SJCRH30 (cell line): ENCODE data around the gene XRN2. TPM values are rescaled to one million over a fixed set of nuclear protein-coding genes. Genes with fewer than 3 reads are reported as not detected.

Experiments
- DNase-seq, 2 experiments: peaks; one replicate each; pipeline ENCODE4 v3.0.0-alpha.2; 2015 to 2020
- H3K27ac ChIP-seq: fragments of 250-450 bp; sonication (Bioruptor Pico); 2 replicates; pipeline ENCODE4 v1.5.1; 2020; ENCODE audit warnings: mild to moderate bottlenecking, moderate library complexity
- H3K27me3 ChIP-seq: fragments of 250-450 bp; sonication (Bioruptor Pico); 2 replicates; pipeline ENCODE4 v1.5.1; 2020; ENCODE audit warnings: mild to moderate bottlenecking, moderate library complexity
- H3K36me3 ChIP-seq: fragments of 250-450 bp; sonication (Bioruptor Pico); 2 replicates; pipeline ENCODE4 v1.5.1; 2020; ENCODE audit warnings: mild to moderate bottlenecking, moderate library complexity
- H3K4me1 ChIP-seq: fragments of 250-450 bp; sonication (Bioruptor Pico); 2 replicates; pipeline ENCODE4 v1.5.1; 2020; ENCODE audit warnings: mild to moderate bottlenecking, moderate library complexity
- H3K4me3 ChIP-seq: fragments of 250-450 bp; sonication (Bioruptor Pico); 2 replicates; pipeline ENCODE4 v1.5.1; 2020; ENCODE audit warnings: mild to moderate bottlenecking, moderate library complexity
- H3K9me3 ChIP-seq: fragments of 250-450 bp; sonication (Bioruptor Pico); replicated peaks from 2 replicates; pipeline ENCODE4 v1.5.1; 2020; ENCODE audit warnings: mild to moderate bottlenecking, moderate library complexity
- total RNA-seq: library from RNA; depleted of rRNA; stranded (reverse); fragments of >200 nt; shearing (Covaris generic); gene quantifications from 2 replicates; pipeline ENCODE4 v1.2.3, GENCODE V29; 2014; rRNA removed

XRN2 gene
- total RNA-seq, 1 experiment from 2014 or later: 166 TPM

DNA sequence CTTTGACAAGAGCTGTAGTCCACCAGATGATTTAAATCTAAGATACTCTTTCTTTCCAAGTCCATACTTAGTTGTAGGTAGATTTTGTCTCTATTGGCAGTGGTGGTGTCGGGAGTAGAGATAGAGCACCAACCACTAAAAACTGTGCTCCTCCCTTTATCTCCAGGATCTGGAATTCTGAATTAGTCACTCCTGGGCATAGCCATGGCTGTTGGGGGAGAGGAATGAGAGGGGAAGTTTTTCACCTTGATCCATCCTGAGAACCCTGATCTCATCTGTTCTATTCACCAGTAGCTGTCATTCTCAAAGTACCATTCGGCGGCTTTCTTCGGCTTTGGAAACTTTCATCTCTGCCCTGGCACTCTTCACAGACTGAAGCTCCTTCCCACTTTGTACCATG lies 129.8 kb downstream of the XRN2 start:
- no peak overlapping the region for H3K4me3 ChIP-seq
- H3K36me3 ChIP-seq: no peaks in the 10 kb centered on the region
- 0 out of 2 replicates have a peak, but pooled peaks cover 3% of the 10 kb centered on the region for H3K4me1 ChIP-seq
- no peaks in the 10 kb centered on the region for H3K27me3 ChIP-seq
- DNase-seq: no peak
- H3K9me3 ChIP-seq: no peaks in the 10 kb centered on the region
- H3K27ac ChIP-seq: no peak overlapping the region

DNA sequence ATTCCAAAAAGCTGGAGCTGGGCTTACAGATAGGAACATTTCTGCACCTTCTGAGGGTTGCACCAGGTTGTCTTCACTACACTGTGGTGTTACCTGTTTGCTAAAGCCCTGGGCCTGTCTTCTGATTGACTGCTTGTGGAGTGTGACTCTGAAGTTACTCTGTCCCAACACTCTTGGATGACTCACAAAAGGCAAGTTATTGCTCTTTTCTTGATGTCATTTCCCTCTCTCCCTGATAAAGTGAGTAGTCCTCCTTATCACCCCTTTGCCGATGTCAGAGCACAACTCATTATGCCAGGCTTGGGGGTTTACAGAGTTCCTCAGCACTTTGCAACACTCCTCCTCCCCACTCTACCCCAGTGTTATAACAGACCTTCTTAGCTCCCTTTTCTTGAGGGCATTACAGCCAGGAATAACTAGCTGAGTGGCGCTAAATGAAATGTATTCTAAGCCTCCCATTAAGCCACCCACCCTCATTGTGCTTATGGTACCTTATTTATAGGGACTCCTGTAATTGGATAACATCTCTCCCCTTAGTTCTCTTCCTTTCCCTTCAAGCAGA lies 130.3 kb downstream of the XRN2 start:
- no peak for DNase-seq
- no peak overlapping the region for H3K27ac ChIP-seq
- H3K27me3 ChIP-seq: no peaks in the 10 kb centered on the region
- no peaks in the 10 kb centered on the region for H3K9me3 ChIP-seq
- 0 out of 2 replicates have a peak, but pooled peaks cover 3% of the 10 kb centered on the region for H3K4me1 ChIP-seq
- no peak overlapping the region for H3K4me3 ChIP-seq
- H3K36me3 ChIP-seq: no peaks in the 10 kb centered on the region

DNA sequence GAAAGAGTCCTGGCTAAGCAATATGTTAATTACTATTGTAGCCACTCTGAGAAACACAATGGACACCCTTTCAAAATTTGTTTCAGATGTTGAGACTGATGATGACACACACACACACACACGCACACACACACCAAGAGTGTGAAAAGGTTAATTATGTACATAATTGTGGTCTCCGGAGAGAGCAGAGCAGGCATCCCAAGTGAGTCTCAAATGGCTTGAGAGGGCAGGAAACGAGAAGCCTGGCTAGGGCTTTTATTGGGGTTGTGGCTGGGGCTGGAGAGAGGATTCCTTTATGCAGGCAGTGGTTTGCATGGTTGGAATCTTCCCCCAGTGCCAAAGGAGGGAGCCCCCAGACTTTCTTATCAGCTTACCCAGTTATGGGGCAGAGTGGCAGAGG lies 132.4 kb downstream of the XRN2 start:
- H3K36me3 ChIP-seq: no peaks in the 10 kb centered on the region
- no peak for DNase-seq
- H3K27me3 ChIP-seq: no peaks in the 10 kb centered on the region
- no peak overlapping the region for H3K4me3 ChIP-seq
- H3K27ac ChIP-seq: no peak overlapping the region
- no peaks in the 10 kb centered on the region for H3K9me3 ChIP-seq
- 0 out of 2 replicates have a peak, but pooled peaks cover 3% of the 10 kb centered on the region for H3K4me1 ChIP-seq

DNA sequence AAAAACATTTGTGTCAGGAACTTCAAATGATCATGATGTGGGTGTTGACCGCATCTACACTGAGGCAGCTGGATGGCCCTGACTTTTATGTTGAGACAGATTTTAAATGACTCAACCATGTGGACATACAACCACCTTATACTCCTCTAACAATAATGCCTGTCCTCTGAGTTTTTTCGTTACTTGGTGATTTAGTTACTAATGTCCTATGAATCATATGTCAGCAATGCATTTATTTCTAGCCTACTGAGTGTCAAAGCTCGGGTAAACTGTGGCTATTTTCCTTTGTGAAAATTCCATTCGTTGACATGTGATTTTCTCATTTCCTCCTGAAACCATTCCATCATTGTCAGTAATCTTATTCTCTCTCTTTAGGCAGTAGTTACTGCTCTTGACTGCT lies 133.1 kb downstream of the XRN2 start:
- H3K36me3 ChIP-seq: no peaks in the 10 kb centered on the region
- no peaks in the 10 kb centered on the region for H3K27me3 ChIP-seq
- 0 out of 2 replicates have a peak, but pooled peaks cover 3% of the 10 kb centered on the region for H3K4me1 ChIP-seq
- H3K4me3 ChIP-seq: no peak overlapping the region
- H3K9me3 ChIP-seq: no peaks in the 10 kb centered on the region
- no peak for DNase-seq
- no peak overlapping the region for H3K27ac ChIP-seq

DNA sequence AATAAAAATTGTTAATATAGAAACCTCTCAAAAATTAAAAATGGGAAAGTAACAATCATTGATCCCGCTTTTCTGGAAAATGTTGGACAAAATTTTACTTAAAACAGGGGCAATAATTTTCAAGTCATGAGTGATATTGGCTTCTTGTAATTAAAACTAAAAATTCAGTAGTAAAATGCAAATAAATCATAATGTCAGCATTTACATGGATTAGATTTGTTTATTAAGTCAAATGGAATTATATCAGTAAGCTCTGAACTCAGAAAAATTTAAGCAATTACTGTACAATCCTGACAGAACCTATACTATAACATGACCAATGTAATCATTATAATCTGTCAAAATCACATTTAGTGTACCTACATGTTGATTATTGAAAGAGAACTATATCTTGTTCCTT lies 134.1 kb downstream of the XRN2 start:
- no peak overlapping the region for H3K4me3 ChIP-seq
- no peaks in the 10 kb centered on the region for H3K27me3 ChIP-seq
- H3K36me3 ChIP-seq: no peaks in the 10 kb centered on the region
- no peak for DNase-seq
- H3K27ac ChIP-seq: no peak overlapping the region
- 0 out of 2 replicates have a peak, but pooled peaks cover 3% of the 10 kb centered on the region for H3K4me1 ChIP-seq
- H3K9me3 ChIP-seq: no peaks in the 10 kb centered on the region

DNA sequence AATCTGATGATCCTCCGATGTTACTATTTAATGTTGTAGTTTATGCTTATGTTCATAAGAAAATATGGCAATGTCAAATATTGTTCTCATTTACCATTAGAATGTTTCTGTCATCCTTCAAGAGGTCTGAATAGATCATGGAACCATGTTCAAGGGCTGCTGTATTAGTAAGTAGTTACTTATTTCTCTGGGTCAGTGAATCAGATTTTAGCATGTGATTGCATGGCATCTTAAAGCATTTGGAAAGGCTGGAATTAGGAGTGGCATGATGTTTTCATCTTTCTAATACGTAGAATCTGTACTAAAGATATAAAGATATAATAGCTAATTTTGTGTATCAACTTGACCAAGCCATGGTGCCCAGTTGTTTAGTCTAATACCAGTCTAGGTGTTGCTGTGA lies 134.7 kb downstream of the XRN2 start:
- 0 out of 2 replicates have a peak, but pooled peaks cover 3% of the 10 kb centered on the region for H3K4me1 ChIP-seq
- no peaks in the 10 kb centered on the region for H3K27me3 ChIP-seq
- DNase-seq: no peak
- H3K36me3 ChIP-seq: no peaks in the 10 kb centered on the region
- no peaks in the 10 kb centered on the region for H3K9me3 ChIP-seq
- no peak overlapping the region for H3K27ac ChIP-seq
- H3K4me3 ChIP-seq: no peak overlapping the region

Other genes starting within 250 kb of the XRN2 start
- gene LINC00237, start 197.0 kb upstream of the XRN2 start, total RNA-seq: not detected in 2 replicates
- gene KIZ, start 177.2 kb upstream of the XRN2 start, total RNA-seq: 17.8 and 18.3 TPM in 2 replicates
- gene NKX2-4, start 94.2 kb downstream of the XRN2 start, total RNA-seq: 3.9 TPM in 2 replicates
- not detected in 2 replicates for gene NKX2-2, start 210.7 kb downstream of the XRN2 start, total RNA-seq